ENCODE data around the gene DVL1. TPM values are rescaled to one million over a fixed set of nuclear protein-coding genes. Genes with fewer than 3 reads are reported as not detected.
A peak's percentile ranks its signal among the peaks of the same experiment; 100 is the strongest.

Gene DVL1
- total and polyA plus RNA-seq, 2 of the 13 experiments (the other 11 are each of a cell fraction or from before 2014, with no cell fraction given): 30.8 to 60.4 TPM

GRCh38 chr1:1286313-1287261 lies 62.6 kb downstream of the DVL1 start (continued):
- 0 out of 2 replicates have a peak, but pooled peaks have one; percentile 6 for TF ChIP-seq ZNF280D (CRISPR knock-in tag; IDR thresholded peaks at IDR 0.05)
- no peak for TF ChIP-seq PHF5A (CRISPR knock-in tag; IDR thresholded peaks at IDR 0.05; ENCODE audit: low read depth, unreplicated experiment)
- TF ChIP-seq DNMT1 (CRISPR knock-in tag; IDR thresholded peaks at IDR 0.05): no peak
- no peak for TF ChIP-seq SNAI1 (CRISPR knock-in tag; IDR thresholded peaks at IDR 0.05; ENCODE audit: borderline replicate concordance)
- TF ChIP-seq REPIN1 (CRISPR knock-in tag; IDR thresholded peaks at IDR 0.05; ENCODE audit: borderline replicate concordance, low read depth): no peak
- TF ChIP-seq ZSCAN31 (CRISPR knock-in tag; IDR thresholded peaks at IDR 0.05; ENCODE audit: low read depth): no peak
- 0 out of 2 replicates have a peak, but pooled peaks have one; percentile 0 for TF ChIP-seq SAP130 (CRISPR knock-in tag; IDR thresholded peaks at IDR 0.05; ENCODE audit: low read depth)
- no peak for TF ChIP-seq MIER2 (CRISPR knock-in tag; IDR thresholded peaks at IDR 0.05)
- TF ChIP-seq TCF7 (IDR thresholded peaks at IDR 0.05; ENCODE audit: low read depth): no peak
- no peak for TF ChIP-seq ZNF441 (CRISPR knock-in tag; IDR thresholded peaks at IDR 0.05; ENCODE audit: borderline replicate concordance)
- TF ChIP-seq ATM (IDR thresholded peaks at IDR 0.05; ENCODE audit: borderline replicate concordance): no peak
- TF ChIP-seq ZNF776 (CRISPR knock-in tag; IDR thresholded peaks at IDR 0.05): 0 out of 2 replicates have a peak, but pooled peaks have one; percentile 18
- TF ChIP-seq ZMYM4 (CRISPR knock-in tag; IDR thresholded peaks at IDR 0.05): no peak
- TF ChIP-seq ZNF12 (CRISPR knock-in tag; IDR thresholded peaks at IDR 0.05): no peak
- TF ChIP-seq CHCHD3 (CRISPR knock-in tag; IDR thresholded peaks at IDR 0.05): no peak
- no peak for TF ChIP-seq GPBP1L1 (CRISPR knock-in tag; IDR thresholded peaks at IDR 0.05)
- TF ChIP-seq THAP7 (CRISPR knock-in tag; IDR thresholded peaks at IDR 0.05): no peak
- no peak for TF ChIP-seq ZNF329 (CRISPR knock-in tag; IDR thresholded peaks at IDR 0.05; ENCODE audit: low read depth)
- TF ChIP-seq ZNF207 (IDR thresholded peaks at IDR 0.05; ENCODE audit: borderline replicate concordance): no peak
- no peak for TF ChIP-seq KDM2A (CRISPR knock-in tag; IDR thresholded peaks at IDR 0.05; ENCODE audit: borderline replicate concordance, low read depth)
- no peak for TF ChIP-seq MED13 (CRISPR knock-in tag; IDR thresholded peaks at IDR 0.05)
- no peak for TF ChIP-seq MEIS2 (CRISPR knock-in tag; IDR thresholded peaks at IDR 0.05)
- TF ChIP-seq SSRP1 (CRISPR knock-in tag; IDR thresholded peaks at IDR 0.05): no peak
- TF ChIP-seq ZNF784 (CRISPR knock-in tag; IDR thresholded peaks at IDR 0.05; ENCODE audit: borderline replicate concordance): 0 out of 2 replicates have a peak, but pooled peaks have one; percentile 2
- no peak for TF ChIP-seq HIVEP1 (CRISPR knock-in tag; IDR thresholded peaks at IDR 0.05)

Data from HepG2 (cell line).